Pons (tissue), 1 donor: ENCODE data around the gene MARCO.
"Not testable (repeated sequence)": the region's sequence is repeated elsewhere in the genome, so short reads cannot be mapped to it uniquely, and the experiment has no call there.

Experiments
- DNase-seq: peaks from one replicate; pipeline ENCODE4 v3.0.0-alpha.2; 2016; ENCODE audit warnings: low spot score

MARCO gene

DNA sequence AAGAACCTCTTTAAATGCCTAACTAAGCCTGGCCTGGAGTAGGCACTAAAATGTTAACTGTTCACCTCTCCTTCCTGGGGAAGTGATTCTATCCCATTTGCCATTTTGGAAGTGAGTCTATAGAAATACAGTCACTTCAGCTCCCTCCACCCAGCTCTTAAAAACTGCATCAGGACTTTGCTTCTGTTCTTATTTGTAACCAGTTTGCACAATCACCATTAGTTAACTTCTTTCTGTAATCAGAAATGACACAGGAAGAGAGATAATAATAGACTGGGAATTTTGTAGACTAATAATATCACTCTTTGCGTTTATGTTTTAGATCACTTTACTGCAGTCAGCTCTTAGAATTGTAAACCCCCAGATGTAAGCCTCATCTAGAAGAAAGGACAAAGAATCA, 16.0 kb upstream of the MARCO start:
- DNase-seq: no peak

DNA sequence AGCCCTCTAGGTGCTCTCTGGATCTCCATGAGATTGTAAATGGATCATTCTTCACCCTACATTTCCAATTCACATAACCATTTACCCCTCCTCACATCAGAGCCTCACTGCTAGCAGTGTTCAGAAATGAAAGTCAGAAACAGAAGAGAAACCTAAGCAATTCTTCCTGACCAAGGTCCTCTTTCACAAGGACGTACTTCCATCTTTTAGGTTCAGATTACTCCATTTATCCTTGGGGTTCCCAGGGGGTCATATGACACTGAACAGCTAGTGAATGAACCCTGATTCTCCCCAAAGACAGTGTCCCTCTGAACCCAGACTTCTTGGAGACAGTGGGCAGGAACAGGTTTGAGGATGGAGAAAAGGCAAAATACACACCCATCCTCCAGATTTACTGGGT, 12.9 kb upstream of the MARCO start:
- no peak for DNase-seq

DNA sequence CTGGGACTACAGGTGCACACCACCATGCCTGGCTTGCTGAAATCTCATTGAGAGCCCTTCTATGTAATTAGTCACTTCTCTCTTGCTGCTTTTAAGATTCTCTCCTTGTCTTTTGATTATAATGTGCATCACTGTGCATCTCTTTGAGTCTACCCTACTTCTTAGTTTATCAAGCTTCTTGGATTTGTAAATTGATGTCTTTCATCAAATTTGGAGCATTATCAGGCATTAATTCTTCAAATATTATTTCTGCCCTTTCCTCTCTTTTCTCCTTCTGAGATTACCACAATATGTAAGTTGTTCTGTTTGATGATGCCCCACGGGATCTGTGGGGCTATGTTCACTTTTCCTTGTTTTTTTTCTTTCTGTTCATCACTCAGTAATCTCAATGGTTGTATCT, 9.0 kb upstream of the MARCO start:
- DNase-seq: no peak

DNA sequence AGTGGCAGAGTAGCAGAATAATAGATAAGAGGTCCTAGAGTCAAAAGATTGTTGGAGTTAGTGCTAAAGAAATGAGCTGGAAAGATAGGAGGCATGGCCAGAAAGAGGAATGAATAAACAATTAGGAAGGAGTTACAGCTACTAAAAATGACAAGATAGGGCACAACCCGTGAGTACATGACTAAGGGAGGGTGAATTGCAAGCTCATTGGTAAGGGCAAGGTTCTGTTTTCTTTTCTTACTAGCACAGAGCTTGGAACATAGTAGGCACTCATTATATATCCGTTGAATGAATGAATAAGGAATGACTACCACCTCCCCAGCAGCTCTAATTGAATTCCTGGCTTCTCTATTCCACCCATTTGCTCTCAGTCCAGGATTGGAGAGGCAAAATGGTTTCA, 5.7 kb upstream of the MARCO start:
- no peak for DNase-seq

DNA sequence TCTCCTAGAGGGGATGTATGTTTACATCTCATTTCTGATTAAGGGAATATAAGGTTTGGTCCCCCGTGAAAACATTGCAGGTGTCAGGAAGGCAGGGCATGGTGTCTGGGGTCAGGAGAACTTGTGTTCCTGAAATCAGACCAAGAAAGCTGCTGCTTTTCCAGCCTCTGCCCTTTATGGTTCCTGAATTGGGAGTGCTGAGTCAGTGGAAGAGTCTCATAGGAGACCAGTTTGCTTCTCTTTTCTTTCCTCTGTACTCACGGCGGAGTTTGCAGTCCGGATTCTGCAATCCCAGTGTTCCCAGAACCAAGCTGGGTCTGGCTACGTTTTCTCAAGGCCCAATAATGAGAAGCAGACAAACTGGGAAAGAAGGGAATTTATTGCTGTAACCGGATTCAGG, 5.1 kb upstream of the MARCO start:
- peak; percentile 10 for DNase-seq

DNA sequence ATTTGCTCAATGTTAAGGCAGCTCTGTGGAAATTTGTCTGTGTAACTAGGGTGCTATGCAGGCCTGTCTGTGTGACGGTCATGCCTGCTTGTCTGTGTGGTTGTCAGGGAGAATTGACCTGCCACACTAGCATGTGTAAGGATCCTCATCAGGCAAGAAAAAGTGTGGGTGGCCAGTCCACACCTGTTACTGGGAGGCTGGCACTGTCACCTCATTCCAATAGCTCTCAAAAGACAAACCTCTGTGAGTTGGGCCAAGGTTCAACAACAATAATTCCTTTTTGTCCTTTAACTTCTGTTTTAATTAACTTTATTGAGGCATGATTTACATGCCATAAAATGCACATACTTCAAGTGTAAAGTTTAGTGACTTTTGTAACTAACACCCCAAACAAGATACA, 4.2 kb upstream of the MARCO start:
- DNase-seq: no peak

DNA sequence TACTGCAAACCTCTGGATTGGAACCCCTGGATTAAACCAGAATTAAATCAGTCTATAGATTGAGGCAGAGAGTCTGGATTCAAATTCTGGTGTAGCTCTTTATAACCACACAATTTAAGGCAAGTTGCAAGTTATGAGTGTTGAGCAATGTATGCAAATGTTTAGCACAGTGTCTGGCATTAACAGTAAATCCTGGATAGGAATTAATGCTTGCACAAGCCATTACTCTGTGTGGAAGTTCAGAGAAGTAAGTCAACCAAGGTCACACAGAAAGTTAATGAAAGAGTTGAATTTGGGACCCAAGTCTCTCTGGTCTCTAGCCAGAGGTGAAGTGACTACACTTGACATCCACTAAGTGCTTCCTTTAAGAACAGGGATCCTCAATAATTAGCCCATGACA, 2.0 kb upstream of the MARCO start:
- DNase-seq: peak; percentile 8

DNA sequence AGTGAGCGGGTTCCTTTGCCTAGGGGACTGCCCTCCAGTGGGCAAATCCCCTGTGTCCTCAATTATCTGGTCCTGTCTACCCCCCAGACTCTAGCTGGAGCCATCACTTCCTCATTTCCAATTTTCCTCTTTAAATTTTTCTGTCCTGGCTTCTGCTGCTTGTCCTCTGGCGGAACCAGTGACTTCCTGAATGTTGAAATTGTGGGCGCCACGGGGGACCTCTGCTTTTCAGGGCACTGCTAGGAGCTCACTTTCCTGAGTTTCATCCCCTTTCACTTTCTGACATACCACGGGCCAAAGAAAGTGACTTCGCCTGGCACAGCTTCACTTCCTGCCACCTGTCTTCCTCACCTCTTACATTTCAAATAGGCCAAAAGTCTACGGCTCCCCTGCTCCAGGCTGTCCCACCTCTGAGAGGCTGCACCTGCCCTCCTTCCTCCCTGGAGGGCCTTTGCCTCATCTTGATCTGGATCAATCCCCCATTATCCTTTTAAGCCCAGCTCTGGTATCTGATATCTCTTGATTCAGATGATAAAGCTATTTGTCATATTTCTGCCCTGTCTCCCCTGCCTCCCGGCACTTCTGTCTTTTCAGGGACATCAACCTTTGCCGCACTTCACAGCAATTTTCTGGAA, 1.4 kb upstream of the MARCO start:
- peak; percentile 56 for DNase-seq

DNA sequence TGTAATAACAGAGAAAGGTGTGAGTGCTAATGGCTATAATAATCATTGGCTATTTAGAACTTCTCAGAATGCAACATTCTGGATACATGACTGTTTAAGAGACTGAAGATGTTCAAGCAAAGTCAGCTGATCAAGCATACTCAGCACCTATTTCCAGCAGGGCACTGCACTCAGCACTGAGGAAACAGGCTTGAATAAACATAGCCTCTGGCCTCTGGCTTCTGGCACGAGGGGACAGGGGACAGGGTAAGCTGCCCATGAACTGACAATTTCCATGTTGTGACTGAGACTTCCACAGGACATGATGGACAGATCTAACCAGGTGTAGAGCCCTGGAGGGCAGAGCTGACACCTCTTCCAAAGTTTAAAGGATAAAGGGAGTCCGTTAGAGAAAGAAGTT, 1.3 kb downstream of the MARCO start:
- no peak for DNase-seq

DNA sequence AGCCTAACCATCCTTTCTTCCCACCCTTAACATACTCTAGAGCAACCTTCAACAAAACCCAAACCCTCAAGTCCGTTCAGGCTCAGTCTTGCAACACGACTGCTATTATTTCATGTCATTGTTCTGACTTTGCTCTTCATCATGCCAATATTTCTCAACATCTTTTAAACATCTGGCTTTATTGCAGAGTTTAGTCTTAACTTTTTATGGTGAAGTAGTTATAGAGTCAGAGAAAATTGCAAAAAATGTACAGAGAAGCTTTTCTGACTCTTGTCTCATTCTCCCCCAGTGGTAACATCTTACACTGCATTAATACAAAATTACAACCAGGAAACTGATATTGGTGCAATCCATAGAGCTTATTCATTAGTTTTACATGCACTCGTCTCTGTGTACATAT, 3.9 kb downstream of the MARCO start:
- no peak for DNase-seq

DNA sequence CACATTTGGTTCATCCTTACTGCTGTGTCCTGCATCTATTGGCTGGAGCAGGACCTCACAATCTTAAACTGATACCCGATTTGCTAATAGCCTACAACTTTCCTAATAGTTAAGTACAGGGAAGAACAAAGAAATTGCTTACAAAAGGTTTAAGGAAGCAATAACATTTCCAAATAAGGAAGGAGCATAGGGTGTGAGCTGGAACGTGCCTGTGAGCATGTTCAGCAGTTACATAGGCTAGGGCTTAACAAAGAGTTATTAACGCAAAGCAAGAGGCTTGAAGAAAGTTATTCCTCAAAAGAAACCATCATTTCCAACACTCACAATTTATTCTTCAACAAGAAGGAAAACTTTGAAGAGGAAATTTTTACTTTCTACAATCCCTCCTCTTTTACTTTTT, 6.3 kb downstream of the MARCO start:
- not testable (repeated sequence) for DNase-seq

DNA sequence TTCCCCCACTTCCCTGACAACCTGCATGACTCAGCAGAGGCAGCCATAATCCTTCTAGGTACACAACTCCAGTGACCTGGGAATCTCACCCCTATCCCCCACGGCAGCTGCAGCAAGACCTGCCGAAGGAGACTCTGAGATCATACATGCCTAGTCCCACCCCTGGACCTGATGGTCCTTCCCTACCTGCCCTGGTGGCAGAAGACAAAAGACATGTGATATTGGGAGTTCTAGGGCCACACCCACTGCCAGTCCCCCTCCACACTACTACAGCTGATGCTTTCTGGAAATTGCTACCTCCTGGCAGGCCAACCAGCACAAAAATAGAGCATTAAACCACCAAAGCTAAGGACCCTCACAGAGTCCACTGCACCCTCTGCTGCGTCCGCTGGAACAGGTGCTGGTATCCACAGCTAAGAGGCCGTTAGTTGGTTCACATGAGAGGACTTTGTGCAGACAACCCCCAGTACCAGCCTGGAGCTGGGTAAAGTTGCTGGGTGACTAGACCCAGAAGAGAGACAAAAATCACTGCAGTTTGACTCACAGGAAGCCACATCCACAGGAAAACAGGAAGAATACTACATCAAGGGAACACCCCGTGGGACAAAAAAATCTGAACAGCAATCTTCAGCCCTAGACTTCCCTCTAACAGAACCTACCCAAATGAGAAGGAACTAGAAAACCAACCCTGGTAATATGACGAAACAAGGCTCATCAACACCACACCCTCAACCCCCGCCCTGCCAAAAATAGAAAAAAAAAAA, 12.5 kb downstream of the MARCO start:
- DNase-seq: peak; percentile 52

DNA sequence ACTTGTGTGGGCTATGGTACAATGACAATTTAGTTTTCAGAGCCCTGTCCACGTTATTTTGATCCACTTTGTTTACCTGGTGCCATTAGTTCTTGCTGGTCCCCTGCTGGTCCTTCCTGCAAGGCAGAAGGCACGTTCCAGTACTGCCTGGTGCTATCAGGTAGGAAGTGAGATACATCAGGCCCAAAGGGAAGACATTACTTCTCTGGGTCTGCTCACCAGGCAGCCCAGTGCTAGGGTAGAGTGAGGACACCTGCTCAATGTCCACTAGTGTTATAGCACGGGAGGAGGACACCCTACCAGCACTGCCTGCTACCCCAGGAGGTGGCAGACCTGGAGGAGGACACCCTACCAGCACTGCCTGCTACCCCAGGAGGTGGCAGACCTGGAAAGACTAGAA, 23.7 kb downstream of the MARCO start:
- no peak for DNase-seq

DNA sequence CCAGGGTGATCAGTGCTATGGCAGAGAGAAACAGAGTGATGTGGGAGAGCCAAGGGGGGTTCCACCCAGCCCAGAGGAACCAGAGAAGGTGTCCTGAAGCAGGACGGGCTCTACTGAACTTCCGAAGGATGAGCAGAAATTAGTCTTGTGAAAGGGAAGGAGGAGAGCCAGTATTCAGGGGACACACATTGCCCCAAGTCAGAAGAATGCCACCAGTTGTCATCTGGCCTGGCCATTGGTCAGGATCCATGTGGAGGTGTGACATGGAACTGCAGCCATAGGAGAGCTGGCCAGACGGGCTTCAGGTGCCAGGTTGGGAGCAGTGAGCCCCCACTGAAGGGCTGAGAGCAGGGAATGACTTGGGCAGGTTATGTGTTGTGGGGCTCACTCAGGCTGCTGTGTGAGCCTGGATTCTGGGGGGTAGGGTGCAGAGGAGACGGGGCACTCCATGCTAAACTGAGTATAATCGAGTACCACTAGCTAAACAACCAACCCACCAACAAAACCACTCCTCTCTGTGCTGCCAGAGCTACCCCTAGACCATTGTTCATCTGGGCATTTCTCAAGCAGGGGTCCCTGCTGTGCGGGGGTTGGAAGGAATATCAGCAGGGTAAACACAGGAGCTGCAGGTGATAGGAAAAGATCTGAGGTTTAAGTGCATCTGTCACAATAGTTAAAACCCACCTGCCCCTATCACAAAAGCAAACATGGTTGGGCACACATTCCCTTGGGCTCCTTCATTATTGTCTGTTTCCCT, 25.3 kb downstream of the MARCO start:
- DNase-seq: no peak

DNA sequence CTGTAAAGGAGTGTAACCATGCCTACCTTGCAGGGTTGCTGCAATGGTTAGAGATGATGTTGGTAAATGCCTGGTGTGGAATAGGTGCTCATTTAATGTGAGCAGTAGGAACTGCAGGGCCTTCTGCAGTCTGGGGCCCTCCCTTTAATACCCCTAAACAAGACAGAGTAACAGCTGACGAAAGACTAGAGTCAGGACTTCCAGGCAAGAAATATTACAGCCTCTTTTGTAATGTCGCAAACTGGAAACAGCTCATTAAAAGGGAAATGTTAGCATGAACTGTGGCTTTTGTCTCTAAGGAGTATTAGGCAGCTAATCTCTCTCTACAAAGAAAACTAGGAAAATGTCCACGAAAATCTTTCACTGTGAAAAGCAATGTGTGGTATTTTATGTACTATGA, 26.0 kb downstream of the MARCO start:
- DNase-seq: no peak

DNA sequence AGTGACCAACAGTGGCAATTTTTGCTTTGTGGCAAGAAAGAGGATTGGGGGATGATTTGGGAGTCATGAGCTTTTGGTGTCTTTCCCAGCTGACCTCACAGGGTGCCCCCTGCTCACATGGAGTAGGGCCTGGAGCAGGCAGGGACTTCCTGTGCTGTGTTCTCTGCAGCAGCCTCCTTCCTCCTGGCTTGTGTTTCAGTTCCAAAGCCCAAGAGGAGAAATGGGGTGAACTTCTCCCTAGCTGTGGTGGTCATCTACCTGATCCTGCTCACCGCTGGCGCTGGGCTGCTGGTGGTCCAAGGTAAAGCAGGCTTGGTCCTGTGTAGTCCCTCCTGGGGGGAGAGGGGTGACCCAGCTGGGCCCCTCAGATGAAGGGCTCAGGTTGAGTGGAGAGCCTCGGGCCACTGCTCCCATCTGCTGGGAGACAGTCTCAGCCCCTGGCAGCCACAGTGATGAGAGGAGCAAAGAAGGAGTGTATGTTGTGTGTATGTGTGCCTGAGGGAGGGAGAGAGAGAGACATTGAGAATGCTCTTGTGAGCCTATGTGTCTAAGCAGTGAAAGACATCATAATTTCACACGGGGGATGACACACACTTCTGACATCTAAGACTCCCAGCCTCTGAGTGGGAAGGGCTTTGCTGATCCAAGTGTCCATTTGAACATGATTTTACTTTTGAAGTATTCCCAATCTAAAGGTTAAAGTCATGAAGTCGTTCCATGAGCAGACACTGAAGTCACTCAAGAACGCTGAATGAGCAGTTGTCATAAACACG, 27.2 kb downstream of the MARCO start:
- DNase-seq: no peak

DNA sequence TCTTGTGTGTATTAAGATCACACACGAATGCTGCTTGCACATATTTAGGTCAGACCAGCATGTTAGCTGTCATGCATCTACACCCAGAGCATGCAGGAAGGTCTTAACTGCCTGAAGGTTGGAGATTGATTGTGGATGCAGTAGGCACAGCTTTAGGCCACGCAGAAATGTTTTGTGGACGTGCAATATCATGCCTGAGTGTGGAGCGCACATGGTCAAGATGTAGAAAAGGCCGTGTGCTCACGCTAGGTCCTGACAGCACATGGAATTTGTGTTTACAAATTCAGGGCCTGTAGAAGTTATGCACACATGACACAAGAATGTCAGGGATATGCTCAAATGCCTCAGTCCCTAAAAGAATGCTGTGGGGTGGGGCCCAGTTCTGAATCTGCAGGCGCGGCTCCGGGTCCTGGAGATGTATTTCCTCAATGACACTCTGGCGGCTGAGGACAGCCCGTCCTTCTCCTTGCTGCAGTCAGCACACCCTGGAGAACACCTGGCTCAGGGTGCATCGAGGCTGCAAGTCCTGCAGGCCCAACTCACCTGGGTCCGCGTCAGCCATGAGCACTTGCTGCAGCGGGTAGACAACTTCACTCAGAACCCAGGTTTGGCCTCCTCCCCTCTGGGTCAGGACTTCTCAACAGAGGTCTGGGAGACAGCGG, 27.9 kb downstream of the MARCO start:
- no peak for DNase-seq

DNA sequence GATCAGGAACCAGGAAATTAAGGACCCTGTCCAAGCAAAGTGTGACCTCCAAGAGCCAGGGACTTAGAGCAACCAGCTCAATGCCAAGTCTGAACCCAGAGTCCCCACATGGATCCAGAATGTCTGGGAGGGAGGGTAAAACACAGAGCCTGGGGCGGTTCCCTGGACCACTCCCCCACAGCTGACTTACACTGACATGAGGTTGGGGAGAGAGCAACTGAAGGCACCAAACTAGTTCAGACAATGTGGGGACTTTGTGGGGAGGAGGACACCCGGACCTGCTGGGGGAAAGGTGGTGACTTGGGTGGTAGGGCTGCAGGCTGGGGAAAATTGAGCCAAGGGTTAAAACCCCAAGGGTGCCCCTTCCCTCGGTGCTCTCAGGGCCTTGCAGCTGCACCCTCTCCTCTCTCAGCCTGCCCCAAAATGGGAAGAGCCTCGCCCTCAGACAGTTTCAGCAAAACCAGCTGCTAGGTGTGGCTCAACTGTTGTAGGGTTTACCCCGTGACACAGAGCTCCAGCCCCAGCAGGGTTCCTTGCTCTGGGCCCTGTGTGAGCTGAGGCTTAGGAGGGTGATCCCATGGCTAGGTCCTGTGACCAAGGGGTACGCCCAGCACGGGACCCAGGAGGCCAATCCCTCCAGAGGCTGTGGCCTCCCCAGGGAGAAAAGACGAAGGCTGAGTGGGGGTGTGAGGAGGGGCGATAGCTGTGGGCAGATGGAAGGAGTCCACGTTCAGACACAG, 28.6 kb downstream of the MARCO start:
- DNase-seq: no peak

DNA sequence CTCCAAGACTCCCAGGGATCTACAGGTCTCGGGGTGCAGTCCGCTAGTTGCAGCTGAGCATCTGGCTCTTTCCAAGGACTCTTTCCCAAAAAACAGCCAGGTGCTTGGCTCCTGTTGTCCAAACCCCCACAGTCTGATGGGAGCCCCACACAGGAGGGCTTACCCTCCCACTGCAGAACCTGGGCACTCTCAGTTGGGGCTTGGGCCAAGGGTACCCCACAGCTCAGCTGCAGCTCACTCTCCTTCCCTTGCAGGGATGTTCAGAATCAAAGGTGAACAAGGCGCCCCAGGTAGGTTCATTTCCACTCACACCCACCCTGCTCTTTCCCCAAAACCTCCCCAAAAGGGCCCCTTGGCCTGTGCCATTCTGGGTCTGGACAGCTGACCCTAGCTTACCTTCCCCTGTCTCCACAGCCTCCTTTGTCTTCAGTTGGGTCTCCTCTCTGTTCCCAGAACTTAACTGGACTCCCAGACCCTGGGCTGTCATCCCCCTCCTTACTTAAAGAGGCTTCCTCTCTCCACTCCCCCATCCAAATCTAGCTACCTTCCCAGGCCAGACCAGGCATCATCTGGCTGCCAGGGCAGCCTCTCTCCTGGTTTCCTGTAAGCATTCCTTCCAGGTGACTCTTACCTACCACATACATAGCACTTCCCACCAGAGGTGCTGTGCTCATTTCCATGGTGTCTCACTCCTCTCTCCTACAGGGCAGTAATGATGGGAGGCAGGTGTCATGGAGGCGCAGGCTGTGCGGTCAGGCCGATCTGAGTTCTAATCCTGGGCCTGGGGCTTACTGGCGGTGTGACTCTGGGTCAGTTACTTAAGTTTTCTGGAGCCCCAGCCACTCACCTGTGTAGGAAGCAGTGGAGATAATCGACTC, 29.5 kb downstream of the MARCO start:
- no peak for DNase-seq

DNA sequence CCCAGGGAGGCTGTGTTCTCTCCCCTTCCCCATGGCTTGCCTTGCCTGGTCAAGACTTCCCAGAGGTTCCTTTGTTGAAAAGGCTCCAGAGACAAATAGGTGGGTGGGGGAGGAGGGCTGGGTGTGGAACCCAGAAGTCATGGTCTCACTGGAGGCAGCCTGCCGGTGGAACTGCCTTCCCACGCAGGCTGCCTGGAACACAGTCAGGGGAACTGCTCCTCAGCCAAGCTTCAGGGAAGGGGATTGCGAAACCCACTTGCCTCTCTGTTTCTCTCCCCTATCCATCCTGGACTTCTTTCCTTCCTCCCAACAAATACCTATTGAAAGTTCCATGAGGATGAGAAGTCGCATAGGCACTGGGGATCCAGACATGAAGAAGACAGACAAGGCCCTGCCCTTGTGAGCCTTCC, 31.6 kb downstream of the MARCO start:
- no peak for DNase-seq
